Stimulated activated effector memory CD8-positive, alpha-beta T cell treated with anti-CD3 and anti-CD28 coated beads, Interleukin-12 subunit alpha, Interleukin-12 subunit beta, amount 100 ng/mL, for 72 hours (primary cell): ENCODE measurements around the gene CLN5.

Source experiments
- ATAC-seq: fragments of 150-1000 bp; cut with Tn5 transposase; 2 replicates; pipeline ENCODE4 v1.10.0; 2021
- DNase-seq, 2 donors: peaks; one replicate each; pipeline ENCODE4 v3.0.0; 2021 to 2022; ENCODE audit warnings: low spot score in 2 of 2
- H3K27ac Mint-ChIP-seq: one replicate; pipeline ENCODE4 v1.8.0; 2022; ENCODE audit warnings: mild to moderate bottlenecking, mixed read lengths
- H3K36me3 Mint-ChIP-seq: one replicate; pipeline ENCODE4 v1.8.0; 2022; ENCODE audit warnings: mild to moderate bottlenecking, mixed read lengths
- H3K4me1 Mint-ChIP-seq: one replicate; pipeline ENCODE4 v1.8.0; 2022; ENCODE audit warnings: mixed read lengths
- H3K4me3 Mint-ChIP-seq: one replicate; pipeline ENCODE4 v1.8.0; 2022; ENCODE audit warnings: mild to moderate bottlenecking, mixed read lengths
- H3K9me3 Mint-ChIP-seq: one replicate; pipeline ENCODE4 v1.8.0; 2022; ENCODE audit warnings: mixed read lengths

Gene CLN5

DNA sequence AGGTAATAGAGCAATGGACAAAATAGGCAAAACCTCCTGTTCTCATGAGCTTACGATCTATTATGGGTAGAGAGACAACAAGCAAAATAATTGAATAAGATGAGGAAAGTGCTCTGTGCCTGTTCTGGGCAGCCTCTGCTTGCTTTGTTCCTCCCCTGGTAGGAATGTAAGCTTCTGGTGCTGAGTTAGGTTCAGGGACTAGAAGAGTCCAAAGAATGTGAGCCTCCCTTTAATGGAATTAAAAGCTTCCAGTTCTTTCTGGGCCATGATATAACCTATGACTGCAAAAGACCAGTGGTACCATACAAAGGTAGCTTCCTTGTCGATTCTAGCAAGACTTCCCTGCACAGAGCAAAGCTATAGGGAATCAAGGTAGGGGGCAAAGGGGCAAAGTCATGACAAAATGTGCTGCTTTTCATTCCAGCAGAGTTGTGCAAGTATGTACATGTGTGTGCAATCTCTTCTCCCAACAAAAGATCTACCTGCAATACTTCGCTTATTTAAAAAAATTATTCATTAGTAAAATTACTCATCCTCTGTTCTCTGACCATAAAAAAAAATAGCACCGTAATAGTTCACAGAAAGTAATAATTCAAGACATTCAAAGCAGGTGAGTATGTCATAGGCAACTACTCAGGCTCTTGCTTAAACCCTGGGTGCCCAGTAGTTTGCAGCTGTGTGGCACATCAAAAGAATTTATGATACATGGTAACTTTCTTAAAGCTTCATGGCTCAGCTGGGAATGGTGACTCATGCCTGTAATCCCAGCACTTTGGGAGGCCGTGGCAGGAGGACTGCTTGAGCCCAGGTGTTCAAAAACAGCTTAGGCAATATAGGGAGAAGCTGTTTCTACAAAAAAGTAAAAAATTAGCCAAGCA, 22.2 kb upstream of the CLN5 start:
- Mint-ChIP-seq H3K9me3 (no peaks in the 10 kb centered on the region), H3K27ac (no peak overlapping the region), H3K4me1 (no peaks in the 10 kb centered on the region), H3K36me3 (no peaks in the 10 kb centered on the region), H3K4me3 (no peak overlapping the region)
- ATAC-seq (no peak), DNase-seq (no peak)

- Mint-ChIP-seq H3K27ac (no peak overlapping the region), H3K36me3 (no peaks in the 10 kb centered on the region), H3K9me3 (no peaks in the 10 kb centered on the region), H3K4me3 (no peak overlapping the region), H3K4me1 (no peaks in the 10 kb centered on the region)
- ATAC-seq (no peak), DNase-seq (no peak)
Observed at GRCh38 chr13:76971215-76971614, 20.7 kb upstream of the CLN5 start.

GRCh38 chr13:76971851-76972829, 19.7 kb upstream of the CLN5 start:
- Mint-ChIP-seq H3K4me1 (peaks cover 8% of the 10 kb centered on the region), H3K4me3 (no peak overlapping the region), H3K9me3 (no peaks in the 10 kb centered on the region), H3K27ac (no peak overlapping the region), H3K36me3 (no peaks in the 10 kb centered on the region)
- no peak for DNase-seq
- ATAC-seq: no peak

GRCh38 chr13:76973920-76974617, 17.8 kb upstream of the CLN5 start:
- ATAC-seq: peak; percentile 49
- no peak for DNase-seq
- Mint-ChIP-seq H3K9me3 (no peaks in the 10 kb centered on the region), H3K4me3 (no peak overlapping the region), H3K27ac (no peak overlapping the region), H3K4me1 (peaks cover 12% of the 10 kb centered on the region), H3K36me3 (no peaks in the 10 kb centered on the region)

DNA sequence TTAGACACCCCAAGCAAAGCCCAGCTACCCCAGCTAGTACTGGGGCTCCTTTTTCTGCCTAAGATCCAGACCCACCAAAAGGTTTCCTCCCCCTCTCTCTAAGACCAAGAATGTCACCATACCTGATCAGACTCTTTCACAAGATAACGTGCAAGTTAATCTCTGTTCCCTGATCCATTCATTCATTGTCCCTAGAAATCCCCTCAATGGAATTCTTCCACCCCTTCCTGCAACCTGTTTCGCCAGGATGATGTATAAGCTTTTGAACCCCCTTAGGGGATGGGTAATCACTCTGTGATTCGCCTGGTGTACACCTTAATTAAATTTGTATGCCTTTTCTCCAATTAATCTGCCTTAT, 17.3 kb upstream of the CLN5 start:
- Mint-ChIP-seq H3K4me1 (peaks cover 13% of the 10 kb centered on the region), H3K36me3 (no peaks in the 10 kb centered on the region), H3K27ac (no peak overlapping the region), H3K9me3 (no peaks in the 10 kb centered on the region), H3K4me3 (no peak overlapping the region)
- DNase-seq (no peak), ATAC-seq (no peak)

DNA sequence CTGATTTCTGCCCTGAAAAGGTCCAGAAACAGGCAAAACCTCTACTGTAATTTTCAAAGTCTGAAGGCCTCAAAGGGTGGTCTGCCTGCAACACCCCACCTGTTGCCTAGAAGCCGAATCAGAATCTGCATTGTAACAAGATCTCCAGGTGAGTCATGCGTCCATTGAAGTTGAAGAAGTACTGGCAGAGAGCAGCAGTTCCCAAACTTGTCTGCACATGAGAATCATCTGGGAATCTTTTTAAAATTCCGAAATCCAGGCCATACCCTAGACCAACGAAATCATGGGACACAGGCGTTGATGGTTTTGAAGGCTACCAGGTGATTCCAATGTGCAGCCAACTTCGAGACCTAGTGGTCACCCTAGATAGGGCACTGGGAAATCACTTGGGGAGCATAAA, 16.0 kb upstream of the CLN5 start:
- Mint-ChIP-seq H3K27ac (no peak overlapping the region), H3K4me1 (peaks cover 13% of the 10 kb centered on the region), H3K4me3 (no peak overlapping the region), H3K36me3 (no peaks in the 10 kb centered on the region), H3K9me3 (no peaks in the 10 kb centered on the region)
- DNase-seq (no peak), ATAC-seq (no peak)

DNA sequence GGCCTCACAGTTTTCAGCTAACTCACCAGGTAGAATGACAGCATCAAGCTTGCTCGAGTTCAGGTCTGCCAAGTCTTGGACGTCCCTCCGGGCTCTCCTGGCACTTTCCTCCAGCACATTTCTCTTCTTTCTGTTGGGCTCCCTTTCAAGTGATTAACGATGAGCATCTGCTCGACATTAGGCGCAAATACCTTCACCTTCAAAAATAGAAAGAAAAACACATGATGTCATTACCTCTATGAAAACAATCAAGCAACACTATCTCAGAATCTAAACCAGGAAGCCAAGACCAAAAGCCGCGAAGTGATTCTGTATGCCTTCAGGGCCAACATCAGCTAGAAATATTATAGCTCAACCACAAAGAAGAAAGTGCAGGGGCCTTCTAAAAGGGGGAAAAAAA, 15.4 kb upstream of the CLN5 start:
- H3K4me3 Mint-ChIP-seq: no peak overlapping the region
- no peaks in the 10 kb centered on the region for H3K9me3 Mint-ChIP-seq
- no peak overlapping the region for H3K27ac Mint-ChIP-seq
- H3K36me3 Mint-ChIP-seq: no peaks in the 10 kb centered on the region
- ATAC-seq (no peak), DNase-seq (no peak)
- H3K4me1 Mint-ChIP-seq: peaks cover 13% of the 10 kb centered on the region

DNA sequence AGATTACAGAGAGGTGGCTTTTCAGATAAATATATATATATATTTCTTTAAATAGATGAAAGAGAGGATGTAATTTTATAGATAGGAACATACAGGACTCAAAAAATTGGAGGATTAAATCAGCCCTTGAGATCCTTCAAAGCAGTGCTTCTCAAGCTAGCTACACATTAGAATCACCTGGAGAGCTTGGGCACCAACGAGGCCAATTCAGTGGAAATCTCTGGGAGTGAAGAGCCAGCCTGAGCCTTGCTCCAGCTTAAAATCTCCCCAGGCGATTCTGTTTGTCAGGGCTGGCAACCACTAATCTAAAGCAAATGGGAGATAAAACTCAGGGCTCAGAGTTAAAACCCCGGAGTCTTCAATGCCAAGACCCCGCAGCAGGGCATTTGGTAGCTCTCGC, 15.0 kb upstream of the CLN5 start:
- Mint-ChIP-seq H3K4me3 (no peak overlapping the region), H3K27ac (no peak overlapping the region), H3K4me1 (peaks cover 13% of the 10 kb centered on the region), H3K9me3 (no peaks in the 10 kb centered on the region), H3K36me3 (no peaks in the 10 kb centered on the region)
- no peak for DNase-seq
- ATAC-seq: no peak

DNA sequence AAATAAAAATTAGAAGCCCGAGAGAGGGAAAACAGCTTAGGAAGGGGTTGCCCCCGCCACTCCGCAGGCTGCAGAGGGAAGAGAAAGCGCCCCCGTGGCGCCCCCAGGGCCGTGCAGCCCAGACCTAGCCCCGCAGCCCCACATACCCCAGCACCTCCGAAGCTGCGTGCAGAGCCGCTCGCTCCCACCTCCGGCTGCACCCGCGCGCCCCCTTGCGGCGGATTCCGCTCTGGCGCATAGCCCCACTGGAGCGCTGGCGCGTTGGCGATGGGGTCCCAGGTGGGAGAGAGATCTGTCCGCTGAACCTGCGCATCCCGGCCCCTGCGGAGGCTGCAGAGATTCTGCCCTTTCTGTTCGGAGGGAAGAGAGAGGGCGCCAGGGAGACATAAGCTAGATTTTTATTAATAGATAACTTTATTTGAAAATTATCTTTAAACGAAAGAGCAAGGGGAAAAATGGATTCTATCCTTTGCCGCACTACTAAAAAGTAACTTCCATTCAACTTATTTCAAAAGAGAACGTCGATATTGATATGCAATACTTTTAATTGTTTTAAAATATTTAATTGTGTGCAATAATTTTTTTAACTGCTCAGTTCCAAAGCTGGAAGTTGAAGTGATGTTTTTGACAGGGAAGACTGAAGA, 11.7 kb upstream of the CLN5 start:
- Mint-ChIP-seq H3K36me3 (no peaks in the 10 kb centered on the region), H3K4me1 (peaks cover 13% of the 10 kb centered on the region), H3K4me3 (peak overlapping the region; percentile 50), H3K9me3 (no peaks in the 10 kb centered on the region), H3K27ac (no peak overlapping the region)
- ATAC-seq (peak; percentile 99), DNase-seq (peak; percentile 91 to 93)

DNA sequence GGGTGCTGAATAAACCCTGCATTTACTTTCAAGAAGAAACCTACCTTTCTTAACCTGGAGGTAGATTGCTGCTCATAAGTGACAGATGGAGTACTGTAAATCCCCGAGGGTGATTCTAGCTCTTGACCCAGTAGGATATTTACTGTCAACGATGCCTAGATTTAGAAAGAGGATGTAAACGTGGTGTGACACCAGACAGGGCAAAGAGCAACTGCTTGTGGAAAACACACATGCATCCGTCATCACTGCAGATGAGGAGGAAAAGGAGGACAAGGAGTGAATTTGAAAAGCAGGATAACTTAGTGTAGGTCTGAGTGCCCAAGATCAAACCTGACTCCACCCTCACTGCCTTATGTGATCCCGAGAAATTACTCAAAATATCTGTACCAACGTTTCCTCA, 9.8 kb upstream of the CLN5 start:
- H3K36me3 Mint-ChIP-seq: no peaks in the 10 kb centered on the region
- H3K27ac Mint-ChIP-seq: no peak overlapping the region
- H3K4me3 Mint-ChIP-seq: no peak overlapping the region
- peaks cover 14% of the 10 kb centered on the region for H3K4me1 Mint-ChIP-seq
- ATAC-seq (no peak), DNase-seq (no peak)
- H3K9me3 Mint-ChIP-seq: no peaks in the 10 kb centered on the region

- DNase-seq: no peak
- no peak for ATAC-seq
- no peaks in the 10 kb centered on the region for H3K36me3 Mint-ChIP-seq
- H3K4me3 Mint-ChIP-seq: no peak overlapping the region
- H3K27ac Mint-ChIP-seq: no peak overlapping the region
- H3K4me1 Mint-ChIP-seq: peaks cover 14% of the 10 kb centered on the region
- no peaks in the 10 kb centered on the region for H3K9me3 Mint-ChIP-seq
Observed at GRCh38 chr13:76983676-76984075, 8.2 kb upstream of the CLN5 start.

DNA sequence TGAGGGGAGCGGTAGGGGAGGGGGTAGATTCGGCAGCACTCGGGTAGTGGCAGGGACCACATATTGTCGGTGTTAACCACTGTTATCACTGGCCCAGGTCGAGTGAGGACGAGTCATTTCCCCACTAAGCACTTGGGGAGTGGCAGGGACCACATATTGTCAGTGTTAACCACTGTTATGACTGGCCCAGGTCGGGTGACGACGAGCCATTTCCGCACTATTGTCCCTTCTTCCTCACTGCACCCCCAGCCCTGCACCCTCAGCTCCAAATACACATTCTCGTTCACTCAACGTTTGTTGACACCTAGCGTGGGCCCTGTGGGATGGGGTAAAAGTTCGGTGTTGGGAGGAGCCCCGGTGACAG, 467 bp upstream of the CLN5 start:
- Mint-ChIP-seq H3K4me3 (peak overlapping the region; percentile 91), H3K27ac (peak overlapping the region; percentile 99), H3K9me3 (no peaks in the 10 kb centered on the region), H3K4me1 (peaks cover 44% of the 10 kb centered on the region), H3K36me3 (peaks cover 30% of the 10 kb centered on the region)
- DNase-seq (peak; percentile 58 to 91), ATAC-seq (peak; percentile 93)

DNA sequence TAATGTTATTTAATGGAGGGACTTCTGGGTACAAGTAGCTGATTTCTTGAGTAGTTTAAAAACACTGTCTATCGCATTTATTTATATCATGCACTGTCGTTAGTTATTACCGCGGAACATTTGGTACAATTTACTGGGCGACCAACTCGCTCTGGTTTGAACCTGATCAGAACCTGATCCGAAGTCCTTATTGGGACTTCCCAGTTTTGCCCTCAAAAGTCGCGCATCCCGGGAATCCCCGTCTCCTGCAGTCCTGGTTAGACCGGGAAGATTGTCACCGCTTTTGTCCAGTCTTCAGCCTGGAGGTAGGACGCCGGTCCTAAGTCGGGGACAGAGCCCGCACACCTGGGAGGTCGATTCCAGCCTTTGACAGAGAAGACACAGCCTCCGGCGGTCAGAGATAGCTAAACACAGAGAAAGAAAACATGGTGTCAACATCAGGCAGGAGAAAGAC, 694 bp downstream of the CLN5 start:
- DNase-seq: peak in 1 of 2 donors; percentile 51
- Mint-ChIP-seq H3K4me1 (peaks cover 42% of the 10 kb centered on the region), H3K27ac (peak overlapping the region; percentile 99), H3K4me3 (peak overlapping the region; percentile 91), H3K9me3 (no peaks in the 10 kb centered on the region), H3K36me3 (peaks cover 40% of the 10 kb centered on the region)
- no peak for ATAC-seq

- peaks cover 44% of the 10 kb centered on the region for H3K36me3 Mint-ChIP-seq
- no peak for ATAC-seq
Observed at GRCh38 chr13:76993021-76993420, 1.1 kb downstream of the CLN5 start.

GRCh38 chr13:76993473-76993872, 1.6 kb downstream of the CLN5 start:
- H3K27ac Mint-ChIP-seq: no peak overlapping the region
- H3K4me1 Mint-ChIP-seq: peaks cover 42% of the 10 kb centered on the region
- peaks cover 49% of the 10 kb centered on the region for H3K36me3 Mint-ChIP-seq
- no peak for DNase-seq
- ATAC-seq: no peak
- H3K9me3 Mint-ChIP-seq: no peaks in the 10 kb centered on the region
- peak overlapping the region; percentile 91 for H3K4me3 Mint-ChIP-seq

More at GRCh38 chr13:76993021-76993420, 1.1 kb downstream of the CLN5 start:
- Mint-ChIP-seq H3K4me1 (peaks cover 42% of the 10 kb centered on the region), H3K27ac (peak overlapping the region; percentile 99), H3K9me3 (no peaks in the 10 kb centered on the region), H3K4me3 (peak overlapping the region; percentile 91)
- peak in 1 of 2 donors; percentile 45 for DNase-seq
